H1 (cell line): Measurements from ENCODE around the gene SNX27. TPM values are rescaled to one million over a fixed set of nuclear protein-coding genes. Genes with fewer than 3 reads are reported as not detected.

Experiments
- CHD2 ChIP-seq: IDR thresholded peaks from 2 replicates; pipeline ENCODE4 v1.6.1; 2012; ENCODE audit warnings: low read length, improper control_type of control experiment
- SUZ12 ChIP-seq: fragments of 200-600 bp; sonication (generic); IDR thresholded peaks from 2 replicates; pipeline ENCODE4 v1.6.1; 2012; ENCODE audit warnings: mild to moderate bottlenecking, inconsistent platforms, low read length, moderate library complexity, mixed read lengths
- TBP ChIP-seq: IDR thresholded peaks from 2 replicates; pipeline ENCODE4 v1.6.1; 2011; ENCODE audit warnings: low read depth, low read length, improper control_type of control experiment
- TEAD4 ChIP-seq: IDR thresholded peaks from 2 replicates; pipeline ENCODE4 v1.6.1; 2012; ENCODE audit warnings: low read depth, low read length, inconsistent platforms, mixed read lengths
- polyA plus RNA-seq, 7 experiments: library from polyadenylated mRNA; depleted of rRNA in 3 of 7; stranded (reverse) in 5 of 7; unstranded in 2 of 7; fragments of >200 nt in 5 of 7; fragments of 200-250 nt in 2 of 7; gene quantifications; 1 replicate in 5 of 7; 2 replicates in 1 of 7; 4 replicates in 1 of 7; pipeline versions ENCODE4 v1.2.1 to v1.2.3, GENCODE V29; 2011 to 2013; ENCODE audit warnings: missing spikeins in 2 of 7, mixed read lengths in 2 of 7
- total RNA-seq: library from RNA; stranded (reverse); fragmentation: NEBNext Ultra II Directional; extraction: Animal tissue kit (Norgen Biotek cat#: 25700); gene quantifications from 2 replicates; pipeline ENCODE4 v1.2.1, GENCODE V29; 2021

The SNX27 gene
- total and polyA plus RNA-seq, 2 of the 8 experiments (the other 6 are each of a cell fraction or from before 2014, with no cell fraction given), result 23.4 to 65.4 TPM

DNA sequence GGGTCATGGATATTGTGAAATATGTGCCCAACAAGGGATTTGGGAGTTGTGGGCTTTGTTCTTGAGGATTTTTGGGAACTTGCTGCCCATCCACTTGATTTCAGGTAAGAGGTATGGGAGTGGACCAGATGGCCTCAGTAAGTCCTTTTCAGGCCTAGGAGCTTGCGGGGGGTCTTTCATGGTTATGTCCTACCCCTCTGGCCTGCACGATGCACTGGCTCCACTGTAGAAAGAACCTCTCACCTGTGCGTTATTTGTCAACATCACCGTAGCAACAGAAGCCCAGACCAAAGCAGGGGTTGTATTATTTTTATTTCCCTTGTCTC, 118.1 kb downstream of the SNX27 start (continued):
- TF ChIP-seq TEAD4 (no peak), TBP (no peak), CHD2 (no peak), SUZ12 (no peak)
